ENCODE measurements around the gene ARID5B. TPM values are rescaled to one million over a fixed set of nuclear protein-coding genes. Genes with fewer than 3 reads are reported as not detected.
A peak's percentile ranks its signal among the peaks of the same experiment; 100 is the strongest.

ARID5B gene
- total and polyA plus RNA-seq, 2 donors (not counting 1 experiment from before 2014, with no cell fraction given): 22.4 to 237 TPM

- Mint-ChIP-seq H3K4me3 (no peak overlapping the region), H3K27me3 (no peaks in the 10 kb centered on the region), H3K9me3 (ENCODE audit: insufficient read depth) (no peaks in the 10 kb centered on the region), H3K4me1 (peaks cover 42% of the 10 kb centered on the region), H3K27ac (peak overlapping the region; percentile 7)
- Histone ChIP-seq H3K79me2 (ENCODE audit: control insufficient read depth, insufficient read depth, low read length) (peaks cover 2% of the 10 kb centered on the region), H3K36me3 (replicated peaks in 1 of 2; ENCODE audit: control extremely low read depth in 1 of 2, control insufficient read depth in 1 of 2, extremely low read depth in 1 of 2, insufficient read depth in 2 of 2, low read length in 1 of 2) (peaks cover 3 to 26% of the 10 kb centered on the region in 2 experiments), H3K27me3 (replicated peaks in 1 of 4; ENCODE audit: control extremely low read depth in 1 of 4, control insufficient read depth in 3 of 4, insufficient read depth in 4 of 4, low read length in 3 of 4) (no peaks in the 10 kb centered on the region), H3K4me1 (ENCODE audit: control insufficient read depth in 2 of 2, insufficient read depth in 2 of 2, low read length in 2 of 2) (peaks cover 7 to 15% of the 10 kb centered on the region in 2 donors), H4K20me1 (ENCODE audit: control insufficient read depth, insufficient read depth, low read length, poor library complexity, severe bottlenecking) (no peaks in the 10 kb centered on the region), H3K4me3 (ENCODE audit: control extremely low read depth in 1 of 5, extremely low read depth in 1 of 5, insufficient read depth in 1 of 5, low read depth in 2 of 5, low read length in 4 of 5) (no peak overlapping the region), H3K27ac (ENCODE audit: low read length in 2 of 2) (no peak overlapping the region), H3K9ac (ENCODE audit: low read length) (no peak overlapping the region), H3K4me2 (replicated peaks; ENCODE audit: low read depth, low read length, poor library complexity, severe bottlenecking) (no peak overlapping the region), H2AFZ (ENCODE audit: insufficient read depth, low read depth, low read length, poor library complexity, severe bottlenecking) (no peak overlapping the region), H3K9me3 (ENCODE audit: control extremely low read depth in 1 of 3, control insufficient read depth in 2 of 3, insufficient read depth in 1 of 3, low read length in 2 of 3) (peaks cover 0 to 1% (median 0%) of the 10 kb centered on the region in 3 donors)
- intact Hi-C loops (cut with micrococcal nuclease): loop anchor here (2.0 kb wide), 1 partner anchor 16 kb away; no protein-coding TSS in a partner anchor
- no peak for TF ChIP-seq EZH2 (IDR thresholded peaks at IDR 0.05; ENCODE audit: borderline replicate concordance, insufficient read depth, low read depth, low read length, poor library complexity, severe bottlenecking)
- TF ChIP-seq CTCF (IDR thresholded peaks at IDR 0.05): no peak
- no CpG with 5 or more reads among the region's 3 CpGs for WGBS (ENCODE audit: insufficient coverage)
- CTCF ChIA-PET: interaction anchor here (0.9 kb wide), 1 partner anchor 10 kb away, joined by 3 read pairs; no protein-coding TSS in a partner anchor
- DNase-seq: no peak
- no peak for ATAC-seq (ENCODE audit: low read depth)
- POLR2A ChIA-PET: interaction anchor here (0.6 kb wide), 1 partner anchor 199 kb away, joined by 3 read pairs; no protein-coding TSS in a partner anchor
These were observed 197.8 kb downstream of the ARID5B start for GRCh38 chr10:62099299-62099698.

GRCh38 chr10:62103857-62104256 lies 202.4 kb downstream of the ARID5B start:
- 100% methylated on average over 5 of the region's 9 CpGs for WGBS (ENCODE audit: insufficient coverage)
- CTCF ChIA-PET: interaction anchor here (1.3 kb wide), 1 partner anchor 142 kb away, joined by 4 read pairs; no protein-coding TSS in a partner anchor
- H2AFZ ChIP-seq (ENCODE audit: insufficient read depth, low read depth, low read length, poor library complexity, severe bottlenecking): no peak overlapping the region

More at GRCh38 chr10:62103857-62104256, 202.4 kb downstream of the ARID5B start:
- peaks cover 0 to 1% (median 0%) of the 10 kb centered on the region in 3 donors for H3K9me3 ChIP-seq (ENCODE audit: control extremely low read depth in 1 of 3, control insufficient read depth in 2 of 3, insufficient read depth in 1 of 3, low read length in 2 of 3)
- no peak overlapping the region for H3K27ac Mint-ChIP-seq
- H3K36me3 ChIP-seq (replicated peaks in 1 of 2; ENCODE audit: control extremely low read depth in 1 of 2, control insufficient read depth in 1 of 2, extremely low read depth in 1 of 2, insufficient read depth in 2 of 2, low read length in 1 of 2): no peaks in the 10 kb centered on the region
- POLR2A ChIA-PET: no interaction called here
- no peak for ATAC-seq (ENCODE audit: low read depth)
- TF ChIP-seq CTCF (IDR thresholded peaks at IDR 0.05): no peak
- H3K79me2 ChIP-seq (ENCODE audit: control insufficient read depth, insufficient read depth, low read length): peaks cover 4% of the 10 kb centered on the region
- H3K9ac ChIP-seq (ENCODE audit: low read length): no peak overlapping the region
- H4K20me1 ChIP-seq (ENCODE audit: control insufficient read depth, insufficient read depth, low read length, poor library complexity, severe bottlenecking): no peaks in the 10 kb centered on the region
- peaks cover 43 to 44% of the 10 kb centered on the region in 2 donors for H3K4me1 ChIP-seq (ENCODE audit: control insufficient read depth in 2 of 2, insufficient read depth in 2 of 2, low read length in 2 of 2)
- no peak overlapping the region for H3K4me3 ChIP-seq (ENCODE audit: control extremely low read depth in 1 of 5, extremely low read depth in 1 of 5, insufficient read depth in 1 of 5, low read depth in 2 of 5, low read length in 4 of 5)
- no peak for DNase-seq
- intact Hi-C loops (cut with micrococcal nuclease): loop anchor here (5.0 kb wide), 1 partner anchor 37 kb away; no protein-coding TSS in a partner anchor
- no peak overlapping the region for H3K27ac ChIP-seq (ENCODE audit: low read length in 2 of 2)
- H3K4me1 Mint-ChIP-seq: peaks cover 59% of the 10 kb centered on the region
- H3K4me3 Mint-ChIP-seq: no peak overlapping the region
- no peaks in the 10 kb centered on the region for H3K27me3 Mint-ChIP-seq
- no peaks in the 10 kb centered on the region for H3K27me3 ChIP-seq (replicated peaks in 1 of 4; ENCODE audit: control extremely low read depth in 1 of 4, control insufficient read depth in 3 of 4, insufficient read depth in 4 of 4, low read length in 3 of 4)
- H3K4me2 ChIP-seq (replicated peaks; ENCODE audit: low read depth, low read length, poor library complexity, severe bottlenecking): no peak overlapping the region
- no peaks in the 10 kb centered on the region for H3K9me3 Mint-ChIP-seq (ENCODE audit: insufficient read depth)

Measured in B cell (primary cell).